A673 (cell line): ENCODE results near the gene TEX22. TPM values are rescaled to one million over a fixed set of nuclear protein-coding genes. Genes with fewer than 3 reads are reported as not detected.

Experiments used
- BruUV-seq: library from RNA; stranded (reverse); fragments of 400-500 nt; replicated peaks from 2 replicates; lab custom pipeline; 2021; lab: Mats Ljungman, UMichigan
- CTCF ChIA-PET: fragments of 300-600 bp; sonication (Branson Sonifier 250); formaldehyde crosslinking; loops from one replicate; lab custom pipeline; 2022; ENCODE audit warnings: antibody characterized with exemption; lab: Charles Lee
- POLR2A ChIA-PET: fragments of 300-600 bp; sonication (Branson Sonifier 250); formaldehyde crosslinking; loops from one replicate; lab custom pipeline; 2022; ENCODE audit warnings: antibody characterized with exemption; ENCODE audit not compliant: low non-redundant PET; lab: Charles Lee
- DNase-seq: peaks from one replicate; pipeline ENCODE4 v3.0.0-alpha.2; 2015; ENCODE audit warnings: low spot score
- H3K27ac ChIP-seq: fragments of 200-600 bp; sonication (generic); 2 replicates; pipeline ENCODE4 v1.5.1; 2016; ENCODE audit warnings: mixed run types, low read depth, mild to moderate bottlenecking, mixed read lengths, antibody characterized with exemption, low read length; ENCODE audit not compliant: poor library complexity, severe bottlenecking
- H3K27me3 ChIP-seq: fragments of 200-600 bp; sonication (generic); replicated peaks from 2 replicates; pipeline ENCODE4 v1.6.1; 2017; ENCODE audit warnings: mixed run types, low read depth, mild to moderate bottlenecking, mixed read lengths, antibody characterized with exemption, low read length; ENCODE audit not compliant: insufficient read depth, poor library complexity
- H3K36me3 ChIP-seq: fragments of 200-600 bp; sonication (generic); 2 replicates; pipeline ENCODE4 v1.6.1; 2016; ENCODE audit warnings: mixed run types, mild to moderate bottlenecking, mixed read lengths, antibody characterized with exemption, low read length; ENCODE audit not compliant: insufficient read depth, poor library complexity, severe bottlenecking
- H3K4me1 ChIP-seq: fragments of 200-600 bp; sonication (generic); 2 replicates; pipeline ENCODE4 v1.6.1; 2017; ENCODE audit warnings: mixed run types, mild to moderate bottlenecking, mixed read lengths, antibody characterized with exemption, low read length; ENCODE audit not compliant: insufficient read depth, poor library complexity, severe bottlenecking
- H3K4me3 ChIP-seq: fragments of 200-600 bp; sonication (generic); 2 replicates; pipeline ENCODE4 v1.5.1; 2016; ENCODE audit warnings: low read depth, mixed run types, mild to moderate bottlenecking, mixed read lengths, low read length; ENCODE audit not compliant: poor library complexity, severe bottlenecking
- H3K9me3 ChIP-seq: fragments of 200-600 bp; sonication (generic); 2 replicates; pipeline ENCODE4 v1.6.1; 2016; ENCODE audit warnings: mixed run types, low read depth, mild to moderate bottlenecking, mixed read lengths, antibody characterized with exemption, low read length; ENCODE audit not compliant: poor library complexity, severe bottlenecking
- CTCF ChIP-seq: fragments of 300-800, 200-600 bp; sonication (generic); conservative IDR thresholded peaks from 2 replicates; pipeline ENCODE4 v1.5.1; 2017; ENCODE audit warnings: low read depth, mild to moderate bottlenecking, antibody characterized with exemption, low read length, moderate library complexity, mixed read lengths
- EZH2 ChIP-seq: fragments of 200-600 bp; sonication (generic); IDR thresholded peaks from 2 replicates; pipeline ENCODE4 v1.6.1; 2017; ENCODE audit warnings: borderline replicate concordance, low read depth, mild to moderate bottlenecking, mixed read lengths, antibody characterized with exemption, low read length; ENCODE audit not compliant: poor library complexity, severe bottlenecking
- intact Hi-C: fragments of 100-400 bp; cut with micrococcal nuclease; formaldehyde crosslinking; loops from one replicate; pipeline ENCODE4 v1.10.0; 2022; ENCODE audit not compliant: unreplicated experiment
- total RNA-seq: library from RNA; stranded (reverse); gene quantifications from 2 replicates; pipeline ENCODE4 v1.2.3, GENCODE V29; 2021

The TEX22 gene
- total RNA-seq, 1 experiment from 2014 or later = 2.7 TPM

- CTCF ChIA-PET = no interaction called here
- H3K9me3 ChIP-seq = no peaks in the 10 kb centered on the region
- H3K27me3 ChIP-seq = no peaks in the 10 kb centered on the region
- POLR2A ChIA-PET = no interaction called here
- peaks cover 54% of the 10 kb centered on the region for H3K36me3 ChIP-seq
- no TSS peak for BruUV-seq
- intact Hi-C loops = no loop called here
- no peak overlapping the region for H3K4me3 ChIP-seq
- no peak for TF ChIP-seq EZH2
- TF ChIP-seq CTCF = no peak
- peaks cover 4% of the 10 kb centered on the region for H3K4me1 ChIP-seq
- no peak for DNase-seq
- no peak overlapping the region for H3K27ac ChIP-seq
Measured at GRCh38 chr14:105446971-105447370, 48.6 kb downstream of the TEX22 start.

GRCh38 chr14:105447651-105448640 is 49.6 kb downstream of the TEX22 start:
- no TSS peak for BruUV-seq
- no peak overlapping the region for H3K4me3 ChIP-seq
- peak overlapping the region; percentile 53 for H3K27ac ChIP-seq
- DNase-seq = no peak
- intact Hi-C loops = loop anchor here (2.0 kb wide), 1 partner anchor 41 kb away; no protein-coding TSS in a partner anchor
- peaks cover 56% of the 10 kb centered on the region for H3K36me3 ChIP-seq
- H3K9me3 ChIP-seq = no peaks in the 10 kb centered on the region
- CTCF ChIA-PET = interaction anchor here (0.6 to 1.1 kb wide), 2 partner anchors 10 to 23 kb away, joined by 4 to 5 read pairs; no protein-coding TSS in a partner anchor
- POLR2A ChIA-PET = no interaction called here
- H3K27me3 ChIP-seq = no peaks in the 10 kb centered on the region
- TF ChIP-seq EZH2 (no peak), CTCF (no peak)
- peaks cover 4% of the 10 kb centered on the region for H3K4me1 ChIP-seq

- H3K4me3 ChIP-seq = no peak overlapping the region
- H3K4me1 ChIP-seq = peaks cover 4% of the 10 kb centered on the region
- H3K9me3 ChIP-seq = no peaks in the 10 kb centered on the region
- peak; percentile 89 for TF ChIP-seq CTCF
- no peak for TF ChIP-seq EZH2
- DNase-seq = peak; percentile 79
- POLR2A ChIA-PET = no interaction called here
- peaks cover 57% of the 10 kb centered on the region for H3K36me3 ChIP-seq
- H3K27ac ChIP-seq = no peak overlapping the region
- CTCF ChIA-PET = interaction anchor here (0.6 to 1.1 kb wide), 2 partner anchors 11 to 22 kb away, joined by 4 to 5 read pairs; no protein-coding TSS in a partner anchor
- no peaks in the 10 kb centered on the region for H3K27me3 ChIP-seq
- BruUV-seq = no TSS peak
- intact Hi-C loops = loop anchor here (2.0 kb wide), 1 partner anchor 40 kb away; no protein-coding TSS in a partner anchor
Measured at GRCh38 chr14:105448706-105449111, 50.4 kb downstream of the TEX22 start.
